Epithelial cell of esophagus (primary cell): Measurements from ENCODE around the gene TYRO3.

ENCODE experiments used
- DNase-seq: peaks from one replicate; pipeline ENCODE4 v3.0.0; 2010; ENCODE audit warnings: low read depth
- H3K4me3 ChIP-seq: 2 replicates; pipeline ENCODE4 v1.5.1; 2011; ENCODE audit warnings: mild to moderate bottlenecking, low read length, control low read depth
- CTCF ChIP-seq: IDR thresholded peaks from 2 replicates; pipeline ENCODE4 v1.5.1; 2011; ENCODE audit warnings: low read depth, mild to moderate bottlenecking, low read length, control low read depth, inconsistent platforms; ENCODE audit not compliant: insufficient read depth; ENCODE audit errors: missing control alignments

TYRO3 gene

GRCh38 chr15:41561104-41561776 lies 2.2 kb downstream of the TYRO3 start:
- no peak overlapping the region for H3K4me3 ChIP-seq
- no peak for DNase-seq
- no peak for TF ChIP-seq CTCF

- TF ChIP-seq CTCF, result no peak
- DNase-seq, result no peak
Observed at GRCh38 chr15:41561777-41562145, 2.7 kb downstream of the TYRO3 start.

GRCh38 chr15:41562244-41562643 lies 3.2 kb downstream of the TYRO3 start:
- no peak for TF ChIP-seq CTCF
- DNase-seq, result no peak
- no peak overlapping the region for H3K4me3 ChIP-seq

More at GRCh38 chr15:41561777-41562145, 2.7 kb downstream of the TYRO3 start:
- no peak overlapping the region for H3K4me3 ChIP-seq

GRCh38 chr15:41562784-41563198 lies 3.8 kb downstream of the TYRO3 start:
- no peak for TF ChIP-seq CTCF
- H3K4me3 ChIP-seq, result no peak overlapping the region
- no peak for DNase-seq

- DNase-seq, result no peak
- no peak for TF ChIP-seq CTCF
- H3K4me3 ChIP-seq, result no peak overlapping the region
Observed at GRCh38 chr15:41564286-41564959, 5.4 kb downstream of the TYRO3 start.

GRCh38 chr15:41564960-41565502 lies 6.0 kb downstream of the TYRO3 start:
- no peak for TF ChIP-seq CTCF

More at GRCh38 chr15:41564960-41565502, 6.0 kb downstream of the TYRO3 start:
- no peak for DNase-seq
- H3K4me3 ChIP-seq, result no peak overlapping the region
